Activated naive CD4-positive, alpha-beta T cell (primary cell): ENCODE results near the gene PCMTD2.

Experiments used
- DNase-seq, 4 experiments: peaks; one replicate each; lab custom pipeline; 2025; lab: John Stamatoyannopoulos, UW

The PCMTD2 gene

GRCh38 chr20:64255361-64256281, at the start of gene PCMTD2:
Gene PCMTD2 (plus strand): TSS chr20:64255748. CDS start chr20:64259966, 4,218 bp downstream.
- DNase-seq, result peak; percentile 61 to 86 (median 78)

DNA sequence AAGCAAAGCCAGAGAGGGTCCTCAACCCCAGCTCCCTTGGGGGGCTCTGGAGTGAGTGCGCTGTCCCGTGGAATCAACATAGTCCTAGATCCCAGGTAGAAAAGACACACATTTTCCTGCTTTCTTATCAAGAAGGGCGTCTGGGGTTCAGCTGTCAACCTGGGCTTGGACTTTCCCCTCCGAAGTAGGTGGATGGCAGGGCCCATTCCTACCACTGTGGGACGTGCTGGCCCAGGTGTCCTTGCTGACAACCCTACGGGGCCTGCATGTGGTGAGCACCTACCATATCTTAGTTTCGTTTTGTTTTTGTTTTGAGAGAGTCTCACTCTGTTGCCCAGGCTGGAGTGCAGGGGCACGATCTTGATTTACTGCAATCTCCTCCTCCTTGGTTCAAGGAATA, 48.9 kb upstream of the PCMTD2 start:
- DNase-seq, result no peak

- no peak for DNase-seq
Observed at GRCh38 chr20:64207641-64208590, 47.6 kb upstream of the PCMTD2 start.

GRCh38 chr20:64209148-64209547, 46.4 kb upstream of the PCMTD2 start:
- no peak for DNase-seq

- no peak for DNase-seq
Observed at GRCh38 chr20:64210656-64211369, 44.7 kb upstream of the PCMTD2 start.

DNA sequence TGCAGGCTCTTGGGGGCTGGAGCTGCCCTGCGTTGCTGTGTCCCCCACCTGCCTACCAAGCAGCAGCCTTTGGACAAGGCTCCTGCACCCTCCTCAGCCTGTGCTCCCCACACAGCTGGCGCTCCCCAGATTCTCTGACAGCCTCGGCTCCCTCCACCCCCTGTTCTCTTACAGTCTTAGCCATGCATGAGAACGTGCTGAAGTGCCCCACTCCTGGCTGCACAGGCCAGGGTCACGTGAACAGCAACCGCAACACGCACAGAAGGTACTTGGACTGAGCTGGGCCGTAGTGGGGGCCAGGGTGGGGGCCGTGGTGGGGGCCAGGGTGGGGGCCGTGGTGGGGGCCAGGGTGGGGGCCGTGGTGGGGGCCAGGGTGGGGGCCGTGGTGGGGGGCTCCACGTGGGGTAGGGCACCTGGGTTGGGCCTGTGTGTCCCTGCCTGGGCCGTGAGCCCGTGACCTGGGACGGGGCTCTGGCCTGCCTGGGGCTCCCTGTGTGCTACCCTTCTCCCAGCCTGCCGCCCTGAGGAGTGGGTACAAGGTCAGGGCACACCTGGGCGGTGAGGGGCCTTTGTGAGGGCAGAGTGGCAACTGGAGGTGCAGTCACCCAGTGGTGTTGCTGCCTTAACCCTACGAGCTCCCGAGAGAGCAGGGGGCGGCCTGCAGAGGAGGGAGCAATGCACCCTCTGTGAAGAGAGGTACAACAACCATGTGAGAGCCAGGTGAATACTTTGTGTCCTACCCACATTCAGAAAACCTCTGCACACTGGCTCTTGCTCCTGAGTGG, 43.5 kb upstream of the PCMTD2 start:
- no peak for DNase-seq

DNA sequence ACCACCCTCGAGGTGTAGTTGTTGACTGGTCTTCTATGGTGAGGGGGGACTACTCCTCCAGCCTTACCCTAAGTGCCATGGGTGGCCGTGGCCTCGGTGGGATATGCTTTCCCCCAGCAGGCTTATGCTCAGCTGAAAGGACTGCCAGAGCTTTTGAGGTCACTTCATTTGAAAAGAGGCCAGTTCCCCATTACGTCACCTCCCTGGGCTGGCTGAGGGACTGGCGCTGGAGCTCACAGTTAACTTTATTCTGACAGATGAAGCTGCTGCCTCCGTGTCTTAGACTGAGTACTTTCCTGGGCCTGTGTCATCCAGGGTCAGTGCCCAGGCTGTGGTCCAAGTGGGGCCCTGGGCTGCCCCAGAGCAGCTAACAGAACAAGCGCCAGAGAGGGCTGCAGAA, 42.8 kb upstream of the PCMTD2 start:
- DNase-seq, result no peak

GRCh38 chr20:64214113-64214512, 41.4 kb upstream of the PCMTD2 start:
- DNase-seq, result no peak

- DNase-seq, result no peak
Observed at GRCh38 chr20:64214952-64215351, 40.6 kb upstream of the PCMTD2 start.

DNA sequence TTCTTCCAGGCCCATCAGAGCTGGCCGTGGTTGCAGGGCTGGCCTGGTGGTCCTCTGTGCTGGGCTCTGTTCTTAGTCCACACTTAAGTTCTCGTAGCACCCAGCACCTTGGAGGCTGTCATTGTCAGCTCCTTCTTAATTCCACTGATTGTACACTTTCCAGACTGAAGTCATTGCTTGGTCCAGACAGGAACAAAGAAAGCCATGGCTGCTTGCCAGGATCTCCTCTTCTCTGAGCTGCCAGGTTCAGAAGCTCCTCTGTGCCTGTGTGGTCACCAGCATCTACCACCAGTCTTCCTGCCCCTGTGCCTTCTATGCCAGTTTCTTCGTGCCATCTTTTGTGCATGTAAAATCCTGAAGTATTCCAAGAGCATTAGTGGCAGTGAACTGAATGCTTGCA, 39.5 kb upstream of the PCMTD2 start:
- no peak for DNase-seq

DNA sequence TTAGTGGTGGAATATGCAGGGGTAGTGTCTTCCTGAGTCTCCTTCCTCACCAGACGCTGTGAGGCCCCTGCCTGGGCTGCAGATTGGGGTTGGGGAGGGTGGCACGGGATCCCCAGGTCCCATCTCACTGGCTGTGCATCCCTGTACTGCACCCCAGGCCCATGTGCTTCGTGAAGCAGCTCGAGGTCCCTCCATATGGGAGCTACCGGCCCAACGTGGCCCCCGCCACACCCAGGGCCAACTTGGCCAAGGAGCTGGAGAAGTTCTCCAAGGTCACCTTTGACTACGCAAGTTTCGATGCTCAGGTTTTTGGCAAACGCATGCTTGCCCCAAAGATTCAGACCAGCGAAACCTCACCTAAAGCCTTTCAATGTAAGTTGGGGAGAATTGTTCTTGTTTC, 38.6 kb upstream of the PCMTD2 start:
- no peak for DNase-seq

DNA sequence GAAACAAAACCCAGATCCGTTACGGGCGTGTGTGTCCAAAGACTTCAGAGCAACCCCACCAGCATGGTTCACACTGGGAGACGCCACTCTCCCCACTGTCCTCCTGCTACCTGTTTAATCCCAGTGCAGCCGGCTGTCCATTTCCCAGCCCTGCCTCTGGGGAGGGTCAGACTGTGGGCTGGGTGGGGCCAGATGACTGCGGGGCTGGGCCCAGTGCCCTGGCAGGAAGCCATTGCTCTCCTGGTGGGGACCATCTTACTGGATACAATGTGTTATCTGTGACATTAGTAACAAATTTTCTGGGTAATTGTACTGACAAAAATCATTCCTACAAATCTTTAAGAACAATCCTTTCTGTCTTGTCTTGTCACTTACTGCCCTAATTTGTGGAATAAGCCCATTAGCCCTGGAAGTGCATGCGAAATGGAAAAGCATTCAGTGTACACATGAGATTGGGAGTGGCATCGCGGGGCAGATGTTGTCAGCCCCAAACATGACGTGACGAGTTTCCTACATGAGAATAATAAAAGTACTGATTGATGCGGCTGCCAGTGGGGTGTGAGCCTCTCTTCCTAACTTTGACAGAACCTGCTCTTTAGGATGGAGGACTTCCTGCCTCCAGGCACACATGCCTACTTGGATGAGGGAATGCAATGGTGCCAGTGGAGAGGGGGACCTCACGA, 37.9 kb upstream of the PCMTD2 start:
- no peak for DNase-seq

DNA sequence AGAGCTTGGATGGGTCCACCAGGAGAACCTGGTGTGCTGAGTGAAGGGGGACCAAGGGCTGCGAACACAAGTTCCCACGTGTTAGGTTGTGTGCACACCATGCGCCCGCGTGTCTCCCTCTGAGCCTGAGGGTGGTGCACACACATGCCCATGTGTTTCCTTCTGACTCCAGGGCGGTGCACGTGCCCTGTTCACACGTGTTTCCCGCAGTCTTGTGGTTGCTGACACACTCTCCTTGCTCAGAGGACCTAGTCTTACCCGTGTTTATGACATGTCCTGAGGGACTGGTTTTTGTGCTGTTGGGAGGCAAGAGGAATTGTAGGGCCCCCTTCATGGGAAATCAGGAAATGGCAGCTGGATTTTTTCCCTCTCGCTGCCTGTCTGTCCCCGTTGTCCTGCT, 36.3 kb upstream of the PCMTD2 start:
- DNase-seq, result no peak

DNA sequence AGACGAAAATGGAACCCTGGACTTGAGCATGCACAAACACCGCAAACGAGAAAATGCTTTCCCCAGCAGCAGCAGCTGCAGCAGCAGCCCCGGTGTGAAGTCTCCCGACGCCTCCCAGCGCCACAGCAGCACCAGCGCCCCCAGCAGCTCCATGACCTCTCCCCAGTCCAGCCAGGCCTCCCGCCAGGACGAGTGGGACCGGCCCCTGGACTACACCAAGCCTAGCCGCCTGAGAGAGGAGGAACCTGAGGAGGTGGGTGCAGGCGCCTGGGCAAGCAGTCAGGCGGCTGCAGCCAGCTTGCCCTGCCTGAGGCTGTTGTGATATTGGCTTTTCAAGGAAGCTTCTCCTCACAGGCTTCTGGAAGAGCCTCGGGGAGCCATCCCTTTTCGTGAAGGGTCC, 35.8 kb upstream of the PCMTD2 start:
- no peak for DNase-seq

DNA sequence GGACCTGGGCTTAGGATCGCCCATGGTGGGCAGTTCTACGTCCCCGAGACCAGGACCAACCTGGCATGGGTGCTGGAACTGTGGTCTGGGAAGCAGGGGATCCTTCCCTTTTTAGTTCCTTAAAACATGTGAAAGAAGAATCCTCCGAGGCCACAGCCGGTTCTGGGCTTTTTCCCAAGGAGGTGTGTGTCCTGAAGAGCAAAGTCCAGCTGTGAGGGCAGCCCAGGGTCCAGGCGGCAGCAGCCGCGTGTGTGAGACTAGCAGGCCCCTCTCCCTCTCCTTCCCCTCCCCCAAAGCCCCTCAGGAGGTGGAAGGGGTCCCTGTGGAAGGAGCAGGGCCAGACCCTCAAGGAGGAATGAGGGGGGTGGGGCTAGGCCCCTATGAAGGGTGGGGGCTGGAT, 35.1 kb upstream of the PCMTD2 start:
- DNase-seq, result no peak

DNA sequence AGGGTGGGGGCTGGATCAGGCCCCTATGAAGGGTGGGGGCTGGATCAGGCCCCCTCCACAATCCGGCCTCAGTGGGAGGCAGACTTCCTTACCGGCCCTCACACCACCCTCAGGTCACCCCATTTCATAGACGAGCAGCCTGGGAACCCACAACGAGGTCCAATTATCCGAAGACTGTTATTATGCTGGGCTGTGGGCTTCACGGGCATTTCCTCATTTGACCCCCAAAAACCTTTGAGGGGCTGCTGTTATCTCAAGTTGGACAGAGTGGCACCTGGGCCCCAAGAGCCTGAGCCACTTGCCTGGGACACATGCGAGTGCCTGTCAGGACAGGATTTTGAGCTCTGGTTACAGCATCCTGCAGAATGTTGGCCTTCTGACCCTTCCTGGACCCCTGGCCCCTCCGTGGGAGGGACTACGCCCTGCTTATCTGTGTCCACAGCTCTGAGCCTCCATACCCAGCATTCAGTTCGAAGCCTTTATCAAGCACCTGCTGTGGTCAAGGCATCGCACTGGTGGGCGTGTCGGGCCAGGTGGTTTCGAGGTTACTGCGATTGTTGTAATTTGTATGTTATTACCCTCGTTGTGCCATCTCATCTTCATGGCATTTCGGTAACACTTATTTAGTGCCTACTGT, 34.5 kb upstream of the PCMTD2 start:
- DNase-seq, result no peak

- DNase-seq, result no peak
Observed at GRCh38 chr20:64222291-64222735, 33.2 kb upstream of the PCMTD2 start.

DNA sequence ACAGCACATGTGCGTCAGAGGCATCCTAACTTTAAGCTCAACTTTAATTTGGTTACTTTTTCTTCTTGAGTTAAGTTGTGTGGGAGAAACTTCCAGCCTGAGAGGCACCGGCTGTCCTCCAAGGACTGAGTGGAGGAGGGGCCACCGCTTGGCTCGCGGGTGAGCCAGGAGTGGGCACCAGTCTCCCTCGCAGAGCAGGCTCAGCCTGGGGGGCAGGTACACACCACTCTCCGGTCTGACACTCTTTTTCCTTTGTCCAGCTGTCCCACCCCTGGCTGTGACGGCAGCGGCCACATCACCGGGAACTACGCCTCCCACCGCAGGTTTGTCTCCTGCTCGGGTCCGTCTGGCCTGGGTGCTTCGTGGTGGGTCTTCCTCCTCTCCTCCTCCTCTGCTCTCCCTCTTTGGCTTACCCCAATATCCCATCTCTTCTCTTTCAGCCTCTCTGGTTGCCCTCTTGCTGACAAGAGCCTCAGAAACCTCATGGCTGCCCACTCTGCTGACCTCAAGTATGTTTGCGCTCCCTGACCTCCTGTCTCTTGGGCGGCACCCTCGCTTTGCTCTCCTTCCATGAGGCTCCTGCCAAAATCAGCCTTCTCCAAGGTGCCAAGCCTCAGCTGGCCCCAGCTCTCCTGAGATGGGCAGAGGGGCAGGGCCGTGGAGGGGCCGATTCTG, 32.6 kb upstream of the PCMTD2 start:
- DNase-seq, result no peak

DNA sequence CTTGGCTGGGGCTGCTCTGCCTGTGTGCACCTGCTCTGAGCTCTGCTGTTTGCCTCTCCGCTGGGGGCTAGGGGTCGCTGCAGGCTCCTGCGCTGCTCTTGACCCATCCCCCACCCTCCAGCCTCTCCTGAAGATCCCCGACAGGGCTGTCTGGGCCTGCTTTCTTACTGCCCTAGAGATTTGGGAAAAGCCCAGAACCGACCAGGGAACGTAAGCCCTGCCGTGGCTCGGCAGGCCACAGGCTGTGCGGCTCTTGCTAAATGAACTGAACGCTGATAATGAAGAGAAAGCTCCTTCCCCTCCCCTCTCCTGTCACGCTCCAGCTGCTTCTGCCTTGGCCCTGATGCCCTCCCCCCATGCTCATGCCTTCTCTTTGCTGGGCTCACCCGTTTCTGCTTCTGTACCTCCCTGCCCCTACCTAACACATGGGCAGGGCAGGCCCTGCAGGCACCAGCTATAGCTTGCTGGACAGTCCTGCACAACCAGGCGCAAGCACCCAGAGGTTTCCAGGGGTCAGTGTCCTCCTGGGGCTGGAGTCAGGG, 32.0 kb upstream of the PCMTD2 start:
- no peak for DNase-seq
